GM13976 (cell line): ENCODE results near the gene SETD2.
A peak's percentile ranks its signal among the peaks of the same experiment; 100 is the strongest.
"Not testable (repeated sequence)": the region's sequence is repeated elsewhere in the genome, so short reads cannot be mapped to it uniquely, and the experiment has no call there.

ENCODE experiments used
- DNase-seq: peaks from one replicate; pipeline ENCODE4 v3.0.0; 2012; ENCODE audit warnings: low spot score
- in situ Hi-C: fragments of 300-500 bp; cut with MboI; formaldehyde crosslinking; loops from one replicate; pipeline ENCODE4 v1.12.0; 2022; ENCODE audit warnings: low sequenced_read_pairs, mixed read lengths, inconsistent platforms; ENCODE audit not compliant: unreplicated experiment
- TF ChIP-seq, protein P1 (sequence below): IDR thresholded peaks from 2 replicates; pipeline ENCODE4 v1.5.1; 2012; ENCODE audit warnings: borderline replicate concordance, mild to moderate bottlenecking; ENCODE audit not compliant: insufficient read depth; ENCODE audit errors: extremely low read depth, missing control alignments, control extremely low read depth

The SETD2 gene

DNA sequence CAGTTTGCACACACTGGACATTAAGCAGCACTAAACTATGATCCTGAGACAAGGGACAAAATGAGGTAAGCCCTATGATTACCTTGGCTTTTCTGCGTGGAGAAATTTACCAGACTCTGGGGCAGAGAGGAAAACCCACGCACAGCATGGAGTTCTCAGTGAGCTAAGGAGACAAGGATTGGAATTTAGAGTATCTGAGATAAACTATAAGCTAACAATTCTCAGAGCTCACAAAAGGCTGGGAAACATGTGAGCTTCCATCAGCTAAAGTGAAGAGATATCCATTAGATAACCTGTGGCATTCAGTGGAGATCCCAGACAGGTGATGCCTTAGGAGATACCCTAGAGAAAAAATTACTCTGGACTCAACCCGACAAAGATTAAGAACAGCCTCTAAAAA is 135.8 kb downstream of the SETD2 start:
- in situ Hi-C loops, result no loop called here
- TF ChIP-seq, protein P1, sequence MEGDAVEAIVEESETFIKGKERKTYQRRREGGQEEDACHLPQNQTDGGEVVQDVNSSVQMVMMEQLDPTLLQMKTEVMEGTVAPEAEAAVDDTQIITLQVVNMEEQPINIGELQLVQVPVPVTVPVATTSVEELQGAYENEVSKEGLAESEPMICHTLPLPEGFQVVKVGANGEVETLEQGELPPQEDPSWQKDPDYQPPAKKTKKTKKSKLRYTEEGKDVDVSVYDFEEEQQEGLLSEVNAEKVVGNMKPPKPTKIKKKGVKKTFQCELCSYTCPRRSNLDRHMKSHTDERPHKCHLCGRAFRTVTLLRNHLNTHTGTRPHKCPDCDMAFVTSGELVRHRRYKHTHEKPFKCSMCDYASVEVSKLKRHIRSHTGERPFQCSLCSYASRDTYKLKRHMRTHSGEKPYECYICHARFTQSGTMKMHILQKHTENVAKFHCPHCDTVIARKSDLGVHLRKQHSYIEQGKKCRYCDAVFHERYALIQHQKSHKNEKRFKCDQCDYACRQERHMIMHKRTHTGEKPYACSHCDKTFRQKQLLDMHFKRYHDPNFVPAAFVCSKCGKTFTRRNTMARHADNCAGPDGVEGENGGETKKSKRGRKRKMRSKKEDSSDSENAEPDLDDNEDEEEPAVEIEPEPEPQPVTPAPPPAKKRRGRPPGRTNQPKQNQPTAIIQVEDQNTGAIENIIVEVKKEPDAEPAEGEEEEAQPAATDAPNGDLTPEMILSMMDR, result no peak
- DNase-seq, result no peak

DNA sequence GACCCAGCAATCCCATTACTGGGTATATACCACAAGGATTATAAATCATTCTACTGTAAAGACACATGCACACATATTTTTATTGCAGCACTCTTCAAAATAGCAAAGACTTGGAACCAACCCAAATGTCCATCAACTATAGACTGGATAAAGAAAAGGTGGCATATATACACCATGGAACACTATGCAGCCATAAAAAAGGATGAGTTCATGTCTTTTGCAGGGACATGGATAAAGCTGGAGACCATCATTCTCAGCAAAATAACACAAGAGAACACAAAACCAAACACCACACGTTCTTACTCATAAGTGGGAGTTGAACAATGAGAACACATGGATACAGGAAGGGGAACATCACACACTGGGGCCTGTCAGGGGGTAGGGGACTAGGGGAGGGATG is 137.5 kb downstream of the SETD2 start:
- DNase-seq, in situ Hi-C loops: not testable (repeated sequence)

DNA sequence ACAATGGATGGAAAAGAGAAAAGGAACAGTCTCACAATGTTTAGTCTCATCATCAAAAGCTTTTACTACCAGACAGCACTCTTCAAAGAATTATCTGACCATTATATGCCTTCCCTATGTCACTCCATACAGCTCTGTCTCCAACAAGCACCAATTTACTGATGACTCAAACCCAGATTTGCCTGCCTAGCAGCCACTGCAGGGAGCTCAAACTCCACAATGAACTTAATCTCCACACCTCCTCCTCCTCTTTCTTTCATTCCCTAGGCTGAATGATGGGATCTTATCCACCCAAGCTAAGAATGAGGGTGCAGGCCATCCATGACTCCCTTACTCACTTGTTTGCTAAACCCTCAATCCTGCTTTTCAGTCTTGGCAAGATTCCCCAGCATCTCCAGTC is 139.0 kb downstream of the SETD2 start:
- in situ Hi-C loops, result loop anchor here (25.0 kb wide), 1 partner anchor 337 kb away; no protein-coding TSS in a partner anchor
- no peak for DNase-seq
- TF ChIP-seq, protein P1, result no peak

DNA sequence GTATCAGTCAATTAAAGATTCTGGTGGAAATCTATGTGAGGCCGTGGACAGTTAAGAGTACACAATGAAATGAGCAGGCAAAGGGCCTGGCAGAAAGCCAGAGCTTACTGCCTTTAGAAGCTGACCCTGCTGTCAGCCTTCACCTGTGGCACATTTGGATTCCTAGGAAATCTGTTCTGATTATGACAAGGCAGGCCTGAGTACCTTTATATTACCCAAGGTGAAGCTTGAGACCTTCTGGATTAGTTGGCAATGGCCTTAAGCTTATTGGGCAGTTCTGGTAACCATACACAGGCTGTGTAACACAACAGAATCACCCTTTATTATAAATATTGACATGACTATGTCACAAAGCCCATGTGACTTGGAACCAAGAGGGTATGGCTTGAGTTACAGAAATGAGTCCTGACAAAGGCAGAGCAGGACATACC is 141.3 kb downstream of the SETD2 start:
- TF ChIP-seq, protein P1, result no peak
- DNase-seq, result no peak
- in situ Hi-C loops, result loop anchor here (25.0 kb wide), 1 partner anchor 340 kb away; no protein-coding TSS in a partner anchor

DNA sequence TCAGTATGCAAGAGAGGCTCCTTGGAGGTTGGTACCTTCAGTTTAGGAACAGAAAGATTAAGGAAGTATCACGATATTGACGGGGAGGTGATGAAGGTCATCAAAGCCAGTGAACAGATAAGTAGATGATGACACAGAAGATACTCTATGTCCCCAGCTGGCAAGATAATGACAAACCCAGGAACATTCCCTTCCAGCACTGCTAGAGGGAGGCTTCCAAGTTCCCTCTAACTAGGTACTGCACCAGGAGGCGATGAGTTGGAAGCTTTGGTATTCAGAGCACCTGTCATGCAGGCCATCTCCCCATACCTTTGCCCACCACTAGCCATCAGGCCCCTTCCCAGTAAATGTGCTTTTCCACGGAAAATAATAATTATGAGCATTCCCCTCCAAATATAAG is 143.6 kb downstream of the SETD2 start:
- no peak for DNase-seq

DNA sequence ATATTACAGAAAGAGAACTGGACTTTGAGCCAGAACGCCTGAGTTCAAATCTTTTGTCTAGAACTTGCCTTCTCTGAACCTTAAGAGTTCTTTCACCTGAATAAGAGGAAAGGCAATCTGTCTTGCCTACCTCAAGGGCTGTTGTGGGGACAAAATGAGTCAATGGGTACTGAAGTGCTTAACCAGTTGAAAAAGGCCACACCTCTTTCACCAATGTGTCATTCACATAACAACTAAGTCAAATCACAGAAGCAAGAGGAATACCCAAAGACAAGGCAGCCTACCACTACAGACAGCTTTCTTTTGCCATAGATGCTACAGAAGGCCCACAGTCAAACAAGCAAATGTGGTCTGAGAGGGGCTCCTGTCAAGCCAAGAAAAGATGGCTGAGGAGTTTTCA is 144.7 kb downstream of the SETD2 start:
- in situ Hi-C loops, result loop anchor here (25.0 kb wide), 1 partner anchor 343 kb away; no protein-coding TSS in a partner anchor
- DNase-seq, result peak; percentile 55
- TF ChIP-seq, protein P1, result no peak

More for the DNA sequence above, 143.6 kb downstream of the SETD2 start:
- in situ Hi-C loops, result loop anchor here (25.0 kb wide), 1 partner anchor 342 kb away; no protein-coding TSS in a partner anchor
- TF ChIP-seq, protein P1, result no peak

DNA sequence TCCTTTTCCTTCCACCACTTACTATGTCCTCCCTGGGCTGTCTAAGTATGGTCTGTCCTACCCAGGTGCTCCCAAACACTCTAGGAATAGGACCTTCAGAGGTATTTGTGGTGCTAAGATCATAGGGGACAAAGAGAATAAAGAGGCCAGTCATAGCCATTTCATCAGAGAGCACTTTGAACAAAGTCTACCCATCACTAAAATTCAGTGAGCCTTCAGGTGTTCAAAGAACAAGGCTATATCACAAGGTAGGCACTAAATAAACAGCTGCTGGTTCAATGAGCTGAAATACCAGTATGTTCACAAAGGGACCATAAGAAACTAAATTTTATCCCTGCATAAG is 145.7 kb downstream of the SETD2 start:
- in situ Hi-C loops, result loop anchor here (25.0 kb wide), 1 partner anchor 344 kb away; no protein-coding TSS in a partner anchor
- no peak for DNase-seq
- TF ChIP-seq, protein P1, result no peak
